MM.1S (cell line): Measurements from ENCODE around the gene ERAL1.

Source experiments
- CTCF ChIP-seq: fragments of 300-600 bp; sonication (generic); IDR thresholded peaks from 2 replicates; pipeline ENCODE4 v1.5.1; 2016; ENCODE audit warnings: antibody characterized with exemption, low read length, mixed read lengths
- EZH2 ChIP-seq: fragments of 300-600 bp; sonication (generic); optimal IDR thresholded peaks from 2 replicates; pipeline ENCODE3; 2017; ENCODE audit warnings: low read depth, mild to moderate bottlenecking, antibody characterized with exemption, low read length, mixed read lengths
- EZH2phosphoT487 ChIP-seq: fragments of 300-600 bp; sonication (generic); IDR thresholded peaks from 2 replicates; pipeline ENCODE4 v1.6.1; 2018; ENCODE audit warnings: antibody characterized with exemption, low read length

DNA sequence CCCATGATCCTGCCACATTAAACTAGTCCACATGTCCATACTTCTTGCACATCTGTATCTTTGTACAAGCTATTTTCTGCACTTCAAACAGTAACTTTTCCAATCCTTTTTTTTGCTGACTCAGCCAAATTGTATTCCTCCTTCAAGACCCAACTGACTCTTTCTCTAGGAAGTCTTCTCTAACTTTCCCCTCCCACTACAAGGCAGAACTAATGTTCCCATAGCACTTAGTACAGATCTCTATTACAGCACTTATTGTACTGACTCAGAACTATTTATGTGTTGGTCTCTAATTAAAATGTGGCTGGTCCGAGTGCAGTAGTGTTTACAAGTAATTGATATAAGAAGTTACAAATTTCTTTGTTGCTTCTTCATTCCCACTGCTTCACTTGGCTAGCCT lies 20.4 kb upstream of the ERAL1 start:
- TF ChIP-seq CTCF (no peak), EZH2 (no peak), EZH2phosphoT487 (no peak)
